ENCODE results near the gene HS3ST4.

- TF ChIP-seq CTCF (IDR thresholded peaks at IDR 0.05) (no peak), POLR2A (IDR thresholded peaks at IDR 0.05) (no peak), POLR2AphosphoS5 (IDR thresholded peaks at IDR 0.05) (no peak)
These were observed 324.0 kb downstream of the HS3ST4 start for GRCh38 chr16:26015776-26016175.
